HG02798 (cell line): Measurements from ENCODE around the gene ZSCAN5A.
"Not testable (repeated sequence)": the region's sequence is repeated elsewhere in the genome, so short reads cannot be mapped to it uniquely, and the experiment has no call there.

ENCODE experiments used
- ATAC-seq: cut with Tn5 transposase; IDR thresholded peaks from one replicate; pipeline ENCODE4 v1.9.1; 2021; ENCODE audit warnings: mild to moderate bottlenecking; ENCODE audit not compliant: unreplicated experiment, poor library complexity

ZSCAN5A gene

DNA sequence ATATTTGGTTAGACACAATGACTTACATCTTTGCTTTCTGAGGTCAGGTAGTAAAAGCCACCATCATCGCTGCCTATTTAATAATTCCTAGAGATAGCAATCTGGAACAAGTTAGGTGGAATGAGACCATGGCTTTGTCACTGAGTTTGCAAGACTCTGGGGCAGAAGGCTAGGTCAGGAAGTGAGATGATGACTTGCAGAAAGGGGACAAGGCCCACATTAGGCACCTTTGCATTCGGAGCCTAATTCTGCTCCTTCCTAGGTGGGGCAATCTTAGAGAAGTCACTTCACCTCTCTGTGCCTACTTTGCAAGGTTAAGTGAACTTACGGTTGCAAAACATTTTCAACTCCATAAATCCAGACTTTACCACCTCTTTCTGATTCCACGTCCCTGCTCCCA lies 31.8 kb downstream of the ZSCAN5A start:
- no peak for ATAC-seq

- no peak for ATAC-seq
Measured at GRCh38 chr19:56273563-56274117, 41.0 kb downstream of the ZSCAN5A start.

DNA sequence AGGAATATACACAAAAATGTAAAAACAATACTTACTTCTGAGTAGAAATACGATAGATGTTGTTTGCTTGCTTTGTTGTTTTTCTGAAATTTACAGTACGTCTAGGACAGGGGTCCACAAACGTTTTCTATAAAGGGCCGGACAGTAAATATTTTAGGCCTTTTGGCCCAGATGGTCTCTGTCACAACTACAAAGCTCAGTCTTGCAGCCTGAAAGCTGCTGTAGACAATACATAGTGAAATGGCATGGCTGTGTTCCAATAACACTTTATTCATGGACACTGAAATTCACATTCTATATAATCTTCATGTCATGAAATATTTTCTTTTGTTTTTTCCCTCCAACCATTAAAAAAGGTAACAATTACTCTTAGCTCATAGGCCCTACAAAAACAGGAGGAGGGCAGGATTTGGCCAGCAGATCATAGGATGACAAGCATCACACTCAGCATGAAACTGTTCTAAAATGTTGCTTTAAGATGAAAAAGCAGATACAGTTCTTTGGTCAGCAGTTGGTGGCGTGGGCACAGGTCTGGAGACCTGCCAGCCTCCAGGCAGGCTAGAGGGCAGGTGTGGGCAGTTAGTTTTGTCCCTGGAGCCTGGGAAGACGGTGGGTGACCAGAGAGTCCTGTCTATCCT lies 42.4 kb downstream of the ZSCAN5A start, which contains the start of gene EDDM13:
TSS of gene EDDM13 (plus strand) at position 588 of the 638 bp plus-strand sequence. CDS start 87 bp downstream, outside the sequence.
- no peak for ATAC-seq

- ATAC-seq, result no peak
Measured at GRCh38 chr19:56271151-56271550, 43.5 kb downstream of the ZSCAN5A start.

DNA sequence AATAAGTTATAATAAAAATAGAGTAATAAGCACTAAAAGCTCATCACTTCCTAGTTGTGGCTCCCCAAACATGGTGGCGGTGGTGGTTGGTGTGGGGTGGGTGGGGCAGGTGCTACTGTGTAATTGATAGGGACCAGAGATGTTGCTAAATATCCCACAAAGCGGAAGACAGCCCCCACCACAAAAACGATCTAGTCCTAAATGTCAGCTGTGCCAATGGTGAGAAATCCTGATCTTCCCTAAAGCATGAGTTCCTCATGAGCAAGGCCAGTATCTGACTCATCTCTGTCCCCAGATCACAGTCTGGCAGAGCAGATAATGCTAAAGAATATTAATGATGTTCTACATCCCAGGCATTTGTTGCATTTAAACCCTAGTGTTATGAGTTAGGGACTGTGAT lies 44.0 kb downstream of the ZSCAN5A start:
- ATAC-seq, result no peak

DNA sequence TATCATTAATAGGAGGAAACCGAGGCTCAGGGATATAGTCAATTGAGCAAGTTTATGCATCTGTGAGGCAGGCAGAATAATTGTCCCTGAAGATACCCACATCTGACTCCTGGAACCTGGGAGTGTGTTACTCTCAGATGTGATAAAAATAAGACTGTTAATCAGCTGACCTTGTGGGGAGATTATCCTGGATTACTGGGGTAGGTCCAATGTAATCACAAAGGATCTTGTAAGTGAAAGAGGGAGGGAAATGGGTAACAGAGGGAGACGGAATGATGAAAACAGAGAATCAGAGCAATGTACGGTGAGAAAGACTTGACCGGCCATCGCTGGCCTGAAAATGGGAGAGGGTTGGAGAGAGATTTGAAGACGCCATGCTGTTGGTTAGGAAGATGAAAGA lies 45.3 kb downstream of the ZSCAN5A start:
- ATAC-seq, result no peak

- ATAC-seq, result no peak
Measured at GRCh38 chr19:56266051-56266450, 48.6 kb downstream of the ZSCAN5A start.

DNA sequence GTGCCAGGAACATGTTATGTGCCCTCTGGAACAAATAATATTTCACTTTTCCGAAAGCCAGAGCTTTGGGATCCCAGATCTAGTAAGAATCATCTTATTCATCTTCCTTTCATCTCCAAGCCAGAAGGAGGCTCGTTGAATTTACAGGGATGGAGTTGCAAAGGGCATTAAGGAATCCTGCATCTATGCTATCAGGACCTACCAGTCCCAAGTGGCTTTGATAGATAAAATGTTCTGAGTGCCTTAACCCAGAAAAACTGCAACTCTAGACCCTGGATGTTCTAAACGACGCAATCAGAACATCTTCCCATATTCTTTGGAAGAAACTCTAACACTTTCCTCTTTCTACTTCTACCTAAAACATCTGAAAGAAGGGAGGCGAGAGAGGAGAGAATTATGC lies 51.3 kb downstream of the ZSCAN5A start:
- no peak for ATAC-seq

GRCh38 chr19:56261932-56262331 lies 52.7 kb downstream of the ZSCAN5A start:
- not testable (repeated sequence) for ATAC-seq

- ATAC-seq, result no peak
Measured at GRCh38 chr19:56261145-56261544, 53.5 kb downstream of the ZSCAN5A start.

DNA sequence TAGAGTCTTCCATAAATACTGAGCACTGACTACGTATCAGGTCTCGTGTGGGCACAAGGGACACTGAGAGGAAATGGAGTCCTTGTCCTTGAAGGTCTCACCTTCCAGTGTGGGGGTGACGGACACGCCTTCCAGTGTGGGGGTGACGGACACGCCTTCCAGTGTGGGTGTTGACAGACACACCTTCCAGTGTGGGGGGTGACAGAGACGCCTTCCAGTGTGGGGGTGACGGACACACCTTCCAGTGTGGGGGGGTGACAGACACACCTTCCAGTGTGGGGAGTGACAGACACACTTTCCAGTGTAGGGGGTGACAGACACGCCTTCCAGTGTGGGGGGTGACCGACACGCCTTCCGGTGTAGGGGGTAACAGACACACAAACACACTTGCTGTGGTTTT lies 56.4 kb downstream of the ZSCAN5A start:
- no peak for ATAC-seq

- no peak for ATAC-seq
Measured at GRCh38 chr19:56253737-56254136, 60.9 kb downstream of the ZSCAN5A start.

DNA sequence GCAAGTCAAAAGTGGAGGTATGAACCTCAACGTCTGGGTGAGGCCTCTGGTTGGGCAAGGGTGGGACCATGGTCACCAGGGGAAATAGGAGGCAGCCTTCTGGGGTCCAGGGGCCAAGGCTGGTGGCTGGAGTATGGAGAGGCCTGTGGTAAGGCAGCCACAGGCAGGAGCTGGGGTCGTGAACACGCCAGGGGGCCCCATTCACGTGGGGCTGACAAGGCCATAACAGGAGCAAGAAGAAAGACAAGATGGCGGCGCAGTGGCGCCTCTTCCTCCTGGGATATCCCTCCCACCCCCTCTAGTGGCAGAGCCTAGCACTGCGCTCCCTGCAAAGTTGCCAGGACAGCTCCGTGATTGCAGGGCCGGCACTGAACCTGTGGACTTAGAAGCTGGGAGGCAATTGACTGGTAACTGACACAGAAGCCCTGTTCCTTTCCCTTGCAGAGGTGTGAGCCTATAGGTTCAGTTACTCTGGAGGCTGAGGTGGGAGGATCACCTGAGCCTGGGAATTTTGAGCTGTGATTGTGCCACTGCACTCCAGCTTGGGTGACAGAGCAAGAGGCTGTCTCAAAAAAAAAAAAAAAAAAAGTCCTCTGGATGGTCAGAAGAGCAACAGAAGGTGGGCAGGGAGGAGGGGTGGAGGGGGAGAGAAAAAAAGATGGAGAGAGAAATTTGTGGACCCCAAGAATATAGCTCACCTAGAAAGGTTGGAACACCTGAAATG lies 61.8 kb downstream of the ZSCAN5A start:
- ATAC-seq, result no peak

DNA sequence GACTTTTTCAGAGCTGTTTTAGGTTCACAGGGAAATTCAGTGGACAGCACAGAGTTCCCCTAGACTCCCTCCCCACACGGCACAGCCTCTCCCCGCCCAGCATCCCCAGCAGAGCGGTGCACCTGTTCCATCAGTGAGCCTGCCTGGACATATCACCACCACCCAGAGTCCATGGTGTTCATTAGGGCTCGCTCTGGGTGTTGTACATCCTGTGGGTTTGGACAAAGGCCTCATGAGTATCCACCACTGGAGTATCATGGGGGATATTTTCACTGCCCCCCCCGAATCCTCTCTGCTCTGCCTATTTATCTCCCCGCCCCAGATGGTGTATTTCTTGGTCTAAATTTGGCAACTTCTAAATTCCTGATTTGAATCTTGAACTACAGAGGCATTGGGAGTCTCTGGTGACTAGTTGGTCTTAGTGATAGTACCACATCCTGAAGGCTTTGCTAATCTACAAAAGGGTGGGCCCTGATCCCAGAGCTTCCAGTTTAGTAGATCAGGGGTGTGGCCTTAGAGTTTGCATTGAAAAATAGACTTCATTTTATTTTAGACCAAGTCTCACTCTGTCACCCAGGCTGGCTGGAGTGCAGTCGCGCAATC lies 65.8 kb downstream of the ZSCAN5A start:
- not testable (repeated sequence) for ATAC-seq

DNA sequence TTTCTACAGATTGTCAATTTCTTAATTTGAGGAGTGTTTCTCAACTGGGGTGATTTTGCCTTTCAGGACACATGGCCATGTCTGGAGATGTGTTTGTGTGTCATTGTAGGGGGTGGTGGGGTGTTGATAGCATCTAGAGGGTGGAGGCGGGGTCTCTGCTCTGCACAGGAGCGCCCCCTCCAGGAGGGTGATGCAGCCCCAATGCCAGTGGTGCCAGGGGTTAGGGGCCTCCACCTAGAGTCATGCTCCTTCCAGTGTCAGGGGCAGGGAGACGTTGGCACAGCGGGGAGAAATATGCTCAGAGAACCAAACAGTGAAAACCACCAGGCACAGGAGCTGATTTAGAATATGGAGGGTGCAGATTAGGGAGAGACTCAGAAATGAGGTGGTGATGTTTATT lies 68.9 kb downstream of the ZSCAN5A start:
- ATAC-seq, result not testable (repeated sequence)

DNA sequence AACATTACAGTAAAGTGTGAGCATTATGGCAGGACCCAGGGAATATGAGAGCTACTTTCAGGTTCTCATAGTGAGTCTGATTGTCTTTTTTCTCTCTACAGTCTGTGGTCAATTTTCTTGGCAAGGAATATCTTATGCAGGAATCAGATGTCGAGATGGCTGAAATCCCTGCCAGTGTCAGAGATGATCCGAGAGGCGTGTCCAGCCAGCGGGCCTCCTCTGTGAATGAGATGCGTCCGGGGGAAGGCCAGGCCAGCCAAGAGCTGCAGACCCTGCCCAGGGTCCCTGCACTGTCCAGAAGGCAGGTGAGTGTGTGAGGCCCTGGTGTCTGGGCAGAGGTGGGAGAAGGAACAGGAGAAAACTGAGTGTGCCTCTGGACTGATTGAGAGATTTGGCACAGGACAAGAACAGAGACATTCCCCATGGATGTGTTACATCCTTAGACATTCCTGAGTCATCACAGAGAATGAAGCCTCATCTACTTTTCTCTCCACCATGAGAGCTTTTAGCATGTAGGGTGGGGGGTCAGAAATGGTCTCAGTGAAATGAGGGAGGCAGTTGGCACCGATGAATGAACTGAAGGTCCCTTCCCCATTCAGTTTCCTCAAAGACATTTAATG lies 69.4 kb downstream of the ZSCAN5A start:
- ATAC-seq, result no peak

DNA sequence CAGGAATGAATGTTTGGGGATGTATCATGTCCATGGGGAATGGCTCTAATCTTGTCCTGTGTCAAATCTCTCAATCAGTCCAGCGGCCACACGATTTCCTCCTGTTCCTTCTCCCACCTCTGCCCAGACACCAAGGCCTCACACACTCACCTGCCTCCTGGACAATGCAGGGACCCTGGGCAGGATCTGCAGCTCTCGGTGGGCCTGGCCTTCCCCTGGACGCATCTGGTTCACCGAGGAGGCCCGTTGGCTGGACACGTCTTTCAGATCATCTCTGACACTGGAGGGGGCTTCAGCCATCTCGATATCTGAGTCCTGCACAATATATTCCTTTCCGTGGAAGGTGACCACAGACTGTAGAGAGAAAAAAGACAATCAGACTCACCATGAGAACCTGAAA lies 91.2 kb downstream of the ZSCAN5A start:
- no peak for ATAC-seq

- no peak for ATAC-seq
Measured at GRCh38 chr19:56222901-56223300, 91.7 kb downstream of the ZSCAN5A start.

- no peak for ATAC-seq
Measured at GRCh38 chr19:56221851-56222250, 92.8 kb downstream of the ZSCAN5A start.

GRCh38 chr19:56221442-56221841 lies 93.2 kb downstream of the ZSCAN5A start:
- ATAC-seq, result not testable (repeated sequence)

GRCh38 chr19:56218961-56219360 lies 95.7 kb downstream of the ZSCAN5A start:
- no peak for ATAC-seq
